ENCODE results near the gene RTP4.
"Not testable (repeated sequence)": the region's sequence is repeated elsewhere in the genome, so short reads cannot be mapped to it uniquely, and the experiment has no call there.

The RTP4 gene

DNA sequence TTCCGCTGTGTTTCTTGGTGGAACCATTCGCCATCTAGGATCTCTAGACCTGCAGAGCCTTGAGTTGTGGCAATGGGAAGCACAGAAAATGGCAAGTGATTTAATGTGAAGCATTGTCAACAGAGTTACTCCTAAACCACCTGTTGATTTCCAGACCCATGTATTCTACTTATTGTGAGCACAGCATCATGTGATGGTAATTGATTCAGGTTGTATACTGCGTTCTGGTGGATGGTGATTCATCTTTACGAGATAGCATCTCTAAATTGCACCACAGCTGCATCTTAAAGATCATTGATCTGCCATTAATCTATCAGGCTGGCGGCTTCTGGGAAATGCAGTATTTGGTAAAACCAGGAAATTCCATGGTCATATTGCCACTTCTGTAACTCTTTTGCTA is 7.4 kb downstream of the RTP4 start:
- no peak for DNase-seq

DNA sequence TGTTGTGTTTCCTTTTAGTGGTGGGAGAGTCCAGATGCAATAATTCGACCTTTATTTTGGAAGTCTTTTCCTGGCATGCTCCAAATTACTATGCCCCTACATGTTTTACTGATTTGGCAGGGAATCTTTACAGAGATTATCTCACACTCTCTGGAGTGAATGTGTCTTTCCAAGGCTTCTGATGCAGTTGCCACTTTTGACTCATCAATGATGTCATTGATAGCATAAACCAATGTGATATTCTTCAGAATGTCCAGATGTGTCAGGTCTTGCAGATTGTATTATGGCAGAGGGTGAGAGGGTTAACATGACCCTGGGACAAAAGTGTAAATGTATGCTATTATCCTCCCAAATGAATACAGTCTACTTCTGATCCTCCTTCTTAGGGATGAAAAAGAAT is 9.7 kb downstream of the RTP4 start:
- DNase-seq = no peak

DNA sequence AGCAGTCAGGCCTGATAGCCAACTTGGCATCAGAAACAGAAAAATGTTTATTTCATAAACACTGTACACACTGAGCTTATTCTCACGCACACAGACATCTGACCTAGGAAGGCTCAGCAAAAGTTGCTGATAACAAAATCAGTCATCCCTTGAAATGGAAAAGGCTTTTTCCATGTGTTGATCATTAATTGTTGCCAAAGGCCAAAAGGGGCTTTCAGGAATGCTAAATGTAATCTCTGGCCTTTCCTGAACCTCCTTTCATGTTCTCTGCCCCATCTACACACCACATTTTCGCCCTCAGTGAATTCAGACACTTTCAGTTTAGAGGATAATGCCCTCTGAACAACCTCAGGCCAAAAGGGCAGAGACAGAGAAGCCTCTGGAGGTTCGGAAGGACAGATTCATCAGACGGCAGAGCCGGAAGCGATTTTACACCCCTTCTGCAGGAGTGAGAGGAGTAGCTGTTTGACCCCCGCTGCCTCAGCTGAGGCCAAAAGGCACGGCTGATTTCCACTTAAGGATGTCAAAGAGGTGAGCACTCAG is 14.5 kb downstream of the RTP4 start:
- no peak for DNase-seq

DNA sequence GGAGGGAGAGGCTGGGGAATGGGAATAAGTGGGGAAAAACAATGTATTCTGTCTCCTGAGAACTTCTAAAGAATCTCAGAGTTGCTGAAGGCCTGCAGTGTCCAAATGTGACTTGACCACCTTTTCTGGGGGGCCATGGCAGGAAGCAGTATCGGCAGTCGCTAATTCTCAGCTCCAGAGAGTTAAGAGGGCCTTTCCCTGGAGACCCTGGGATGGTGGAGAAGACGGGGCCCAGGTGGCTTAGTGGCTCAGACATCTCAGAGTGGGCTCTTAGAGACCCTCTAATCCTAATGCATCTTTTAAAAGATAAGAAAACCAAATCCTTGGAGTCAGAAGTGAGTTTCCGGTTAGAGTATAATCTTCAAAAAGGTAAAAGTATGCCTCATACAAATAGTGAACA is 15.1 kb downstream of the RTP4 start:
- DNase-seq = no peak

DNA sequence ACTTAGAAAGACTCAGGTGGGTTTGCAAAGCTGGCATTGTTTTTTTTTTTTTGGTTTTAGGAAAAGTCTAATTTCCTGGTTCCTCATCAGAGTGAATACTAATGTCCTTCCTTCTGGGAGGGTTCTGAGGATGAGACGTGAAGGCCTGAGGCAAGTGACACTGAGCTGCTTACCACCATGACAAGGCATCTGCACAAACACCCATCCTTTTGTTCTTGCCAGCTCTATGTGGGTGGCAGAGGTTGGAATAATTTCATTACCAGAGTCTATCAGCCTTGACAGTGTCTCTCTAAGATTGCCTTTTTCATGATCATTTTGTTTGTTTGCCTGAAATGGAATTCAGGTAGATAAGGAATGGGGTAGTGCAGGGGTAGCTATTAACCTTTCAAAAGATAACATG is 17.1 kb downstream of the RTP4 start:
- DNase-seq = no peak

DNA sequence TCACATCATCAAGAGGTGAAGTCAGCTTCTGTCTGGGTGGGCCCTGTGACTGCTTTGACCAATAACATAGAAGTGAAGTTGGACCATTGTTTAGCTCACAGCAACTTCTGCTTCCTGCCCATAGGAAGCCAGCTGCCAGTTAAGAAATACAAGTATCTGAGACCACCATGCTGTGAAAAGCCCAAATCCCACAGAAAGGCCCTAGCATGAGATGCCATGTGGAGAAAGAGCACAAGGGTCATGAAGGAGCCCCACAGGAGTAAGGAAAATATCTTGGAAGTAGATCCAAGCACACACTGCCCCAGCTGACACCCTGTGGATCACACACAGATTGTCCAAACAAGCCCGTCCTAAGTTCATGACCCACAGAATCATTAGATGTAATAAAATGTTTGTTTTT is 28.5 kb downstream of the RTP4 start:
- DNase-seq = no peak

DNA sequence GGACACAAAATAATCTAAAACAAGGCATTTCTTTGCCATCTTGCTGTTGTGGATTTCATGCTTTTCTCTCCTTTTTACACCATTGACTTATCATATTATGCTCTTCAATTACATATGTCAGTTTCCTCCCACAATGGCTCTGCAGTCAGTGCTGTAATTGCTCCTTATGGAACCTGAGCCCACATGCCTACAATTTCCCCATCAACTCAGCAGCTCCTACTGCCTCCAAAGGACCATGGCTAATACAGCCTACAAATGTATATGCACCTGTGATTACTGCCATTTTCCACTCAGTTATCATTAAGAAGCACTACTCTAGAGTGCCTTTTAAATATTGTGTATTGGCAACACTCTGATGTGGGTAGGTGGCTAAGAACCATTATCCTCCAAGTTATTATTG is 30.8 kb downstream of the RTP4 start:
- DNase-seq = no peak

DNA sequence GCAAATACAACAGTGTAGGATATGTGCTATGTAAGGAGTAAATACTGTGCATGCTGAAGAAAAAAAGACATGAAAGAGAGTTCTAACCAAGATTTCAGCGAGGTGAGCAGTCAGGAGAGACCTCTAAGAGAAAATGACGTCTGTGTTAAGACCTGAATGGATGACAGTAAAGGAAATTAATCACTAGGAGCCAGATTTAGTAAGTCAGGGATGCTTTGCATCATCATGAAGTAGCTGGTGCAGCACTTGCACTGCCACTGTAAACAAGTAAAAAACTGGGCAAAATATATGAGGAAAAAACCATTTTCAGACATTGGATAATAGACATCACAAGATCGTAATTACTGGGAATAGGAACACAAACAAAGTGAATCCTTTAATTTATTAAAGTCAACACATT is 32.6 kb downstream of the RTP4 start:
- DNase-seq = no peak

DNA sequence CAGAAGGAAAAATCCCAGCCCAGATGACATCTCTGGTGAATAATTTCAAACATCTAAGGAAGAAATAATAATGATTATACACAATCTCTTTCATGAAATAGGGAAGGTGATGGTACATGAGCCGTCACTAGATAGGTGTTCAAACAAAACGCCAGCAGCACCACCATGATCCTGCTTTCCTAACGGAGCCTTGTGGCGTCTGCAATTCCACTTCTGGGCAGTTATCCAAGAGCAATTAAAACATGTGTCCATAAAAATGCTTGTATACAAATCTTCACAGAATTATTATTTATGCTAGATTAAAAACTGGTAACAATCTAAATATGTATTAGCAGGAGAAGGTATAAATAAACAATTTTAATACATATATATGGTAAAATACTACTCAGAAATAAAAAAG is 33.7 kb downstream of the RTP4 start:
- no peak for DNase-seq

DNA sequence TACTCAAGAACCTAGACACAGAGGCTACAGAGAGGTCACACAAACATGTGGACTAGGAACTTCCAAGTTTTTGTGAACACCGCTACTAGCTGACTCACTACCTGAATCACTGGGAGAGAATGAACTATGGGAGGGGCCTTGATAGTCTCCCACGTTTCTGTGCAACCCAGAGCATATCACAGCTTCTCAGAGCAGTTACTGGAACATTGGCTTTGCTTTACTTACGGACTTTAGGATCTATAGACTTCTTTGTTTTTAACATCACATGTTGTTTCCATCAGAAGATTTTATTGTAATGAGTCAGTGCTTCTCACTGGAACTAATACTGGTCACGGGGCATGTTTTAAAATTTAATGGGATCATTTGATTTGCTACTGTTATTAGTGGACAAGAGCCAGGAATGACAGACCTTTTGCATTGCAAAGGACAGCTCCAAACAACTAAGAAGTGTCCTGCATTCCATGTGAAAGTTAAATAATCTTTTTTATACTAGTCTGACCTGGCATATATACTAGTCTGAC is 35.6 kb downstream of the RTP4 start:
- no peak for DNase-seq

DNA sequence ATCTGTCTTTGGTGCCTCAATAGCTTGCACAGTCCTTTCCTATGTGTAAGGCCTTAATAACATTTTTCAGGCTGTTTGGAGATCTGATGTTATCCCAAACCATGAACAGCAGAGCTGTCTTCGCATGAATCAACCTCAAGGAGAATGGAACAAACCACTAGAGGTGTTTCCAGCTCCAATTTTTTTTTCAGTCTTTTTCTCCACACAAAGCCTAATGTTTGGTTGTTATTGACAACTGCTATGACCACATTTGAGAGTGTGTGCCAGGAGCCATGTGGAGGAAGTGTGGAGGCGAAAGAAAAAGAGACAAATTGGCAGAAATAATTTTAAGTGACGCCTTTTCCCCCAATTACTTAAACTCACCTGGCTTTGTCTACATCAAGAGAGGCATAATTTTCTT is 38.7 kb downstream of the RTP4 start:
- DNase-seq = no peak

DNA sequence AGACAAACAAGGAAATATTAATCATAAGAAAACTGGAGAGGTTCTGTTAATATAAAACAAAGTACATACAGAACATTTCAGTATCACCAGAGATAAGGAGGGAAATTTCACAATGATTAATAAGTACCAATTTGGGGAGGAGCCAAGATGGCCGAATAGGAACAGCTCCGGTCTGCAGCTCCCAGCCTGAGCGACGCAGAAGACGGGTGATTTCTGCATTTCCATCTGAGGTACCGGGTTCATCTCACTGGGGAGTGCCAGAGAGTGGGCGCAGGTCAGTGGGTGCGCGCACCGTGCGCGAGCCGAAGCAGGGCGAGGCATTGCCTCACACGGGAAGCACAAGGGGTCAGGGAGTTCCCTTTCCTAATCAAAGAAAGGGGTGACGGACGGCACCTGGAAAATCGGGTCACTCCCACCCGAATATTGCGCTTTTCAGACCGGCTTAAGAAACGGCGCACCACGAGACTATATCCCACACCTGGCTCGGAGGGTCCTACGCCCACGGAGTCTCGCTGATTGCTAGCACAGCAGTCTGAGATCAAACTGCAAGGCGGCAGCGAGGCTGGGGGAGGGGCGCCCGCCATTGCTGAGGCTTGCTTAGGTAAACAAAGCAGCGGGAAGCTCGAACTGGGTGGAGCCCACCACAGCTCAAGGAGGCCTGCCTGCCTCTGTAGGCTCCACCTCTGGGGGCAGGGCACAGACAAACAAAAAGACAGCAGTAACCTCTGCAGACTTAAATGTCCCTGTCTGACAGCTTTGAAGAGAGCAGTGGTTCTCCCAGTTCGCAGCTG is 44.0 kb downstream of the RTP4 start:
- not testable (repeated sequence) for DNase-seq

All from stimulated activated CD8-positive, alpha-beta memory T cell treated with anti-CD3 and anti-CD28 coated beads, Interleukin-4, amount 100 ng/mL, for 48 hours (primary cell).